ENCODE results near the gene OPCML.

OPCML gene

DNA sequence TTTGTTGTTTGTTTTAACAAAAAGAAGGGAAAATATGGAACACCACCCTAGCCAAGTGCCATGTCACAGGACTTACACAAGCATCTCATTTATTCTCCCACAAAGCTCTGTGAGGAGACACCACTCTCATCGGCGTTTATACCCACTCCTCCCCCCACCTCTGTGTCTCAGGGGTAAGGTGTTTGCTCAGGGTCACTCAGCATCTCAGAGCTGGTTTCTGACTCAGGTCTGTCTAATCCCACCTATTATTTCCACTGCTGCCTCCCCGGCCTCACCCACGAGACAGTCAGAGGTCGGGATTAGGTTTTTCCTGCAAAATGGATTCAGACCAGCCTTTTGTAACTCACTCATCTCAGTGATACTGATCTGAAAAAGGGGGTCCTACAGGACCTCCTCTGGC, 786.0 kb downstream of the OPCML start:
- TF ChIP-seq, protein P1, sequence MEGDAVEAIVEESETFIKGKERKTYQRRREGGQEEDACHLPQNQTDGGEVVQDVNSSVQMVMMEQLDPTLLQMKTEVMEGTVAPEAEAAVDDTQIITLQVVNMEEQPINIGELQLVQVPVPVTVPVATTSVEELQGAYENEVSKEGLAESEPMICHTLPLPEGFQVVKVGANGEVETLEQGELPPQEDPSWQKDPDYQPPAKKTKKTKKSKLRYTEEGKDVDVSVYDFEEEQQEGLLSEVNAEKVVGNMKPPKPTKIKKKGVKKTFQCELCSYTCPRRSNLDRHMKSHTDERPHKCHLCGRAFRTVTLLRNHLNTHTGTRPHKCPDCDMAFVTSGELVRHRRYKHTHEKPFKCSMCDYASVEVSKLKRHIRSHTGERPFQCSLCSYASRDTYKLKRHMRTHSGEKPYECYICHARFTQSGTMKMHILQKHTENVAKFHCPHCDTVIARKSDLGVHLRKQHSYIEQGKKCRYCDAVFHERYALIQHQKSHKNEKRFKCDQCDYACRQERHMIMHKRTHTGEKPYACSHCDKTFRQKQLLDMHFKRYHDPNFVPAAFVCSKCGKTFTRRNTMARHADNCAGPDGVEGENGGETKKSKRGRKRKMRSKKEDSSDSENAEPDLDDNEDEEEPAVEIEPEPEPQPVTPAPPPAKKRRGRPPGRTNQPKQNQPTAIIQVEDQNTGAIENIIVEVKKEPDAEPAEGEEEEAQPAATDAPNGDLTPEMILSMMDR (IDR thresholded peaks at IDR 0.05; ENCODE audit: control extremely low read depth, extremely low read depth, low read depth, missing control alignments) = no peak
- DNase-seq (ENCODE audit: extremely low spot score) = no peak
- ChIA-PET CTCF (interaction anchor here (2.1 kb wide), 1 partner anchor 9 kb away, joined by 4 read pairs; no protein-coding TSS in a partner anchor), POLR2A (no interaction called here)

GRCh38 chr11:132745306-132745705, 787.0 kb downstream of the OPCML start:
- DNase-seq (ENCODE audit: extremely low spot score) = no peak
- ChIA-PET CTCF (interaction anchor here (2.1 kb wide), 1 partner anchor 10 kb away, joined by 4 read pairs; no protein-coding TSS in a partner anchor), POLR2A (no interaction called here)
- TF ChIP-seq, protein P1 (IDR thresholded peaks at IDR 0.05; ENCODE audit: control extremely low read depth, extremely low read depth, low read depth, missing control alignments) = no peak

GRCh38 chr11:132744771-132745170, 787.5 kb downstream of the OPCML start:
- ChIA-PET CTCF (no interaction called here), POLR2A (no interaction called here)
- DNase-seq (ENCODE audit: extremely low spot score) = no peak
- TF ChIP-seq, protein P1 (IDR thresholded peaks at IDR 0.05; ENCODE audit: control extremely low read depth, extremely low read depth, low read depth, missing control alignments) = no peak

DNA sequence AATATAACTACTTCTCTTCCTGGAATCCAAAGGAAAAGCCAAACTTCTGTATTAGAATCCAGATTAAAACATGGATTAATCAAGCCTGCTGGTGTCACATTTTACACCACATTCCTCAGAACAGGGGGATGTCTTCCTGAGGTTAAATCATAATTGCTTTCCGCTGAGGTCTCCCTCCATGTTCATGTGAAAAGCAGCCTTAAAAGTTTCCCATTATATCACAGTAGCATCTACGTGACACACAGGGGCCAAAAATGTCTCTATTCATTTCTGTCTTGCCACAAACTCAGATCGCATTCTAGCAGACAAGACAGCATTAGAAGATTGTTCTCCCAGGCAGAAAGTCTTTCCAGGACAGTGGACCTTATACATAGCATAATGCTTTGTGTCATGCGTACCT, 788.7 kb downstream of the OPCML start:
- no peak for DNase-seq (ENCODE audit: extremely low spot score)
- ChIA-PET POLR2A (no interaction called here), CTCF (no interaction called here)
- TF ChIP-seq, protein P1 (IDR thresholded peaks at IDR 0.05; ENCODE audit: control extremely low read depth, extremely low read depth, low read depth, missing control alignments) = no peak

GRCh38 chr11:132742929-132743328, 789.4 kb downstream of the OPCML start:
- no peak for DNase-seq (ENCODE audit: extremely low spot score)
- TF ChIP-seq, protein P1 (IDR thresholded peaks at IDR 0.05; ENCODE audit: control extremely low read depth, extremely low read depth, low read depth, missing control alignments) = no peak
- ChIA-PET CTCF (no interaction called here), POLR2A (no interaction called here)

- DNase-seq (ENCODE audit: extremely low spot score) = no peak
- ChIA-PET CTCF (no interaction called here), POLR2A (no interaction called here)
- TF ChIP-seq, protein P1 (IDR thresholded peaks at IDR 0.05; ENCODE audit: control extremely low read depth, extremely low read depth, low read depth, missing control alignments) = no peak
Observed at GRCh38 chr11:132734217-132734616, 798.1 kb downstream of the OPCML start.

- no peak for DNase-seq (ENCODE audit: extremely low spot score)
- POLR2A ChIA-PET = no interaction called here
- TF ChIP-seq, protein P1 (IDR thresholded peaks at IDR 0.05; ENCODE audit: control extremely low read depth, extremely low read depth, low read depth, missing control alignments) = no peak
- CTCF ChIA-PET = no interaction called here
Observed at GRCh38 chr11:132728026-132728425, 804.3 kb downstream of the OPCML start.
